ENCODE data around the gene AFF3.

Gene AFF3

DNA sequence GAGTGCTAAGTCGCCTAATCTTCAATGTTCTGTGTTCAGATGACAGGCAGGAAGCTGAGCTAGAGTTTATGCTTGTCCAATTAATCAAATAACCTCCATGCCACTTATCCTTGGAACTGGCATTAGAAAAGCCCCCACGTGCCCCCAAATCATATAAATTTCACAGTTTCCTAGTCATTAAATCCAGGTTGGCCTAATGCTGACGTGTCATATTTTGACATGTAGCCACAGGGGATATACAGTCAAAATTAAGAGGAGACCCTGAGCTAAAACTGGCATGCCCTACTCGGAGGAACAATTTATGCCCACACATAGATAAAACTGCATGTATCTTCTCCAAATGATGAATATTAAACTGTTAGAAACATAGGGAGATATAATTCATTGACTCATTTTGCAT lies 101.0 kb downstream of the AFF3 start:
- DNase-seq, result no peak

GRCh38 chr2:100040906-100041305 lies 101.5 kb downstream of the AFF3 start:
- no peak for DNase-seq

DNA sequence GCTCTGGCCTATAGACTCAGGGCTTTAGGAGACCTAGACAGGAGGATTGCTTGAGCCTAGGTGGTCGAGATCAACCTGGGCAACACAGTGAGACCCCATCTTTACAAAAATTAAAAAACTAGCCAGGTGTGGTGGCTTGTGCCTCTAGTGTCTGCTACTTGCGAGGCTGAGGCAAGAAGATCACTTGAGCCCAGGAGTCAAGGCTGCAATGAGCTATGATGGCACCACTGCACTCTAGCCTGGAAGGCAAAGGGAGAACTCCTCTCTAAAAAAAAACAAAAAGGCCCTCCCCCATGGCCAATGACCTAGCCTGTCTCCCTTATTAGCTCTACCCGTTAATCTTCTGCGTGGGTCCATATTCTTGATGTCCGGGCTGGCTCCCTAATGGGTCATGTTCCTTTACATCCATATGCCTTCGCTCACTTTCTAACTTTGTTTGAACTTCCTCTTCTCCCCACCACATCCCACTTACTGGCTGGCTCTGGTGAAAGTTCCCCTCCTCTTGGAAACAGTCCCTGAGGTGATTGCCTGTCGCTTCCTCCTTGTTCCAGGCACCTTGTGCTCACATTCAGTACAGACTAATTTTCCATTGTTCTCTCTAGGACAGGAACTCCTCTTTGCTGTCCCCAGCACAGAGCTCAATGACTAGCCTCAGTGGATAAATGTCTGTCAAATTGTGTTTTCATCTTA lies 103.0 kb downstream of the AFF3 start:
- DNase-seq, result no peak

- no peak for DNase-seq
These were observed 104.4 kb downstream of the AFF3 start for GRCh38 chr2:100038011-100038410.

DNA sequence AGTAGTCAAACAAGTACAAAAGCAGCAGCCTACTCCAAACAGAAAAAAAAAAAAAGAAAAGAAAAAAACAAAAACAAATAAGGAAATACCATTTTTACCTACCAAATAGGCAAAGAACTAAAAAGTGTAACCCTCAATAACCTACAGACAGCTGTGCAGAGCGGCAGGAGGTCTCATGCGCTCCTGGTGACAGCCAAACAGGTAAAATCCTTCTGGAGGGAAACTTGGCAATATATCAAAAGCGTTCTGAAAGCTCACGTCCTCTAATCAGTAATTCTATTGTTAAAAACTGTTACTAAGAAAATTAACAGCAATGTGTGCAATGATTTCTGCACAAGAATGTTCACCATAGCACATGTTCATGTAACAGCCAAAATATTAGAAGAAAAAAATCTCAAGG lies 105.6 kb downstream of the AFF3 start:
- DNase-seq, result peak; percentile 60

- DNase-seq, result no peak
These were observed 106.4 kb downstream of the AFF3 start for GRCh38 chr2:100036026-100036425.

DNA sequence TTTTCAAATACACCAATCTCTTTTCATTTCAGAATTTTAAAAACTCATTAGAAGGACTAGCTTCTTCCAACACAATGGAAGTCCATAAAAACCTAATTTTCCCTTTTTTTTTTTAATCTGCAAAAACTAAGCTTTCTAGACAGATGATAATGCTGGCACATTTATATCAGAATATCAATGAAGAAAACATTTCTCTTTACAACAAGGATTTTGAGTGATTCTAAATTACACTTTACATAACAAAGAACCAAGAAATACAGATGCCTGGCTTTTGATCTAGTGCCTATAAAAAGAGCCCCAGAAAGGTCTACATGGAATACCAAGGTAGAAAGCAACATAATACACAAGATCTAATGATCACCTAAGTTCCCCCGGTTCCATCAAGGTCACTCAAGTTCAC lies 108.0 kb downstream of the AFF3 start:
- no peak for DNase-seq

GRCh38 chr2:100033976-100034375 lies 108.4 kb downstream of the AFF3 start:
- DNase-seq, result no peak

DNA sequence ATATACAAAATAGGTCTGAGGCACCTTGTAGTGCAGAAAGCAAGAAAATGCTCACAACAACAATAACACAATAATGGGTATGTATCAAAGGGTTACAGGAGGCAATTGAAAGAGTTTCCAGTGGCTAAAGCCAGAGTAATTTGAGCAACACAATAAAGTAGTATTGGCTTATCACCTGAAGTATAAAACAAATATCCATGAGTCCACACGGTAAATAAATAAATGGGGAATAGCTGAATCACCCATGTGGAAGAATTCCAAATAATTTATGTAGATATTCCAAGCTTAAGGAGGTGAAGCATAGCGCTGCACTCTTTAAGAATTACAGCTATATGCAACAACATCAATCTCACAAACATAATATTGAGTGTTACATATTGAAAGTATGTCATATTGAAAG lies 110.8 kb downstream of the AFF3 start:
- peak; percentile 21 for DNase-seq

- no peak for DNase-seq
These were observed 112.9 kb downstream of the AFF3 start for GRCh38 chr2:100029460-100029859.

- DNase-seq, result no peak
These were observed 120.5 kb downstream of the AFF3 start for GRCh38 chr2:100021791-100022340.

- no peak for DNase-seq
These were observed 122.9 kb downstream of the AFF3 start for GRCh38 chr2:100019499-100019898.

DNA sequence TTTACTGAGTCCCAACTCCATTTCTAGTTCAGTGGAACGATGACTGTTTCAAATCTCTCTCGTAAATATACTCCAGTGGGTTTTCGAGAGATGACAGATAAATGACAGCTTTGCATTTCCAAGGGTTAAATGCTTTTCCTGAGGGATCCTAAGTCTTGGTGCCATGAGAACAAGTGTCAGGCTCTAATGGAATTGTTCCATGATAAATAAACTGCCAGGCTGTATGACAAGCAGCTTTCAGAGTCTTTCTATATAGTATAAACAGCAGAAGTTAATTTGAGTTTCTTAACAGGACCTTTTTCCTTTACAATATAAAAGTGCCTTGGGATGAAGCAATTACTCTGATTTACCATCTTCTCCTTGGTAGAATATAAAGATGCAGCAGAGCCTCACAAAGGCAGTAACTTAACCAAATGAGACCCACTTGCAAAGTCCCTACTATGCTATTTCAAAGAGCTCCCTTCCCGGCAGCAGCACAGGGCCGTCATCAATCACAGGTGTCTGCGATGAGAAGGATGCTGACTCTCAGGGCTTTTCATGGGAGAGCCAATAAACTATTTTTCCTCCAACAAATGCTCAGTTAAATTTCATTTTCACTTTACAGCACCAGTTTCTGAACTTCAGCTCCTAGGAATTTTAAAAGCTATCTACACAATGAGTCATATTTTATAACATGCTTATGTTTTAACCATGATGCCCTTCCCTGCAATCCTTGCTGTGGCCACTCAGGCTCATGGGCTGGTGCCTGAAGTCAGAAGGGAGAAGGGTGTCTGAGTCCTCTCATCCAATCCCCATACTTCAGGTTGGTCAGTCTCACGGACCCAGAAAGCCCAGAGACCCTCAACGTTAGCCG lies 123.8 kb downstream of the AFF3 start:
- peak; percentile 21 for DNase-seq

DNA sequence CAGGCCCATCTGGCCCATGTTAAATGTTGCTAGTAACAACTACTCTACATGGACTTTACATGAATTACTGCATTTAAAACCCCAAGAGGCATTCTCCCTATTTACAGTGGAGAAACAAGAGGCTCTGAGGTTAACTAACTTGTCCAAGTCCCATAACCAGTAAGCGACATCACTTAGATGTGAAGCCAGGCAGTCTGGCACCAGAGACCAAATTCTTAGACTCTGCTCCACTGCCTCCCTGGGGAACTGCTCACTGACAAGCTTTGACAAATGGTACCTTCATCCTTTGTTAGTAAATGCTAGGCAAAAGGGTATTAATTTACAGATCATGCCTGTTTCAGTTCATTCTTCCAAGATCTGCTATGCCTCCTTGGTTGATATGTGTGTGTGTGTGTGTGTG lies 124.8 kb downstream of the AFF3 start:
- no peak for DNase-seq

GRCh38 chr2:100016756-100017155 lies 125.6 kb downstream of the AFF3 start:
- no peak for DNase-seq

DNA sequence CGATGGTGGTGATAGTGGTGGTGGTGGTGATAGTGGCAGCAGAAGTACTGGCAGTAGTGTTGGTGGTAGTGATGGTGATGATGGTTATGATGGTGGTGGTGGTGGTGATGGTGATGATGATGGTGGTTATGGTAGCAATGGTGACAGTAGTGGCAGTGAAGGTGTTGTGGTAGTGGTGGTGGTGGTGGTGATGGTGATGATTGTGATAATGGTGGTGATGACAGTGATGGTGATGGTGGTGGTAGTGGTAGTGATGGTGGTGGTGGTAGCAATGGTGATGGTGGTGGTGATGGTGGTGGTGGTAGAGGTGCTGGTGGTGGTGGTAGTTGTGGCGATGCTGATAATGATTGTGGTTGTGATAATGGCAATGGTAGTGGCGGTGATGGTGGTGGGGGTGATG lies 126.5 kb downstream of the AFF3 start:
- no peak for DNase-seq

DNA sequence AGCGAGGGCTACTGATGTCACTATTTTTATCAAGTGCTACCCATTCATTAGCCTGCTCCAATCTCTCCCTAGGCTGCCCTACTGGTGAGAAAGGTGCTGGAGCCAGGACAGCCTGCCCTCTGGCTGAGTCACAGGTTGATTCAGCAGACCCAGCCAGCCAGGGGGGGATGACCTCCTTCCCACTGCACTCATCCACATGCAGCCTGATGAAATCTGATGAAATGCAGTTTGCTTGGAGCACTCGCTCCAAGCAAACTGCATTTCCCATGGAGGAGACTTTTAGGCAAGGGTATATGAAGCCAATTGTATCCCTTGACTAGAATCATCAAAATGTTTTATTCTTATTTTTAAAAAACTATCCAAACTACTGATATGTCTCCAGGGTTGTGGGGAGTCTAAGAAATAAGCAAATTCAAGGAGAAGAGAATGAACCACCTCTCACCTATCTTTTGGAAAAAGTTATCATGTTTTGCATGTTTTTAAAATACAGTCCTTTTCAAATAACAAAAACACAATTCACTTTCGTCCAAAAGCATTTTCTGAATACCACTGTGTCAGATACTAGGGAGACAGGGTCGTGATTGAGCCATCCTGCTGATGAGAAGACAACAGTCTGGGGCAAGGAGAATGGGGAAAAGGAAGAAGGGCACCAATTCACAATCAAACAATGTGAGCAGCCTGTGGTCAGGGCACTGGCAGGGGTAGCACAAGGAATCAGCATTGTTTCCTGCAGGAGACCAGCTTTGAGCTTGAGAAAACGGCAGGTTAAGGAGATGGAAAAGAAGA lies 128.3 kb downstream of the AFF3 start:
- peak; percentile 67 for DNase-seq

DNA sequence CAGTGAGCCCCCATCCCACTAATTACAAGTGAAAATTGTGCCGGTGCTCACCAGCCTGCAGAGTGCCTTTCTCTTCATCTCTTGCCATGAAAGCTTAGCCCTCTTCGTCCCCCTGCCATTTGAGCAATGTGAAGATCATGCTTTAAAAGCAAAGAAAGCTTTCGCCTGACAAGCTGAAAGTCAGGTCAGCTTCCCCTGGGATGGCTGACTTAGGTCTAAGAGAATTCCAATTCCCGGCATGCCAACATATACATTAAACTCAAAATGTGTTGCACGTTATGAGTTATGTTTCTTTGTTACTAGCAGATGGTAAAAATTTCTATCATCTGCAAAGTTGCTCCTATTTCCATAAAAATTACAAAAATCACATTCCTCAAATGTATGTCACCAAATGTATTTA lies 129.8 kb downstream of the AFF3 start:
- no peak for DNase-seq

- DNase-seq, result no peak
These were observed 131.1 kb downstream of the AFF3 start for GRCh38 chr2:100011272-100011731.

- no peak for DNase-seq
These were observed 131.8 kb downstream of the AFF3 start for GRCh38 chr2:100010606-100011005.

DNA sequence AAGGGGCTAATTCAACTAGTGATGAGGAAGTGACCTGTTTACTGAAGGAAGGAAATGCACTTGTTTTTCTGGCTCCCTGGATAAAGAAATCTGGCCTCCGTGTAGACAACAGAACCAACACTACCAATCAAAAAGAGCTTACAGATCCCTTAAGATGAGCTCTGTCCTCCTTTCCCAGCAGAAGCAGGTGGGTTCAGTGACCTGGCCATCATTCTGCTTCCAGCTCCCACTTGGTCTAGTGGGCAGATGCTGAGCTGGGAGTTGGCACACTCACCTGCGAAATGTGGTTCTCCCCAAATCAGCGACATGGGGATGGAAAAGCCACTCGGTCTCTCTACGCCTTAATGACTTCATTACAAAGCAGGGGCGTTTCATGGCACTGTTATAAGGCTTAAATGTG lies 132.6 kb downstream of the AFF3 start:
- DNase-seq, result no peak

DNA sequence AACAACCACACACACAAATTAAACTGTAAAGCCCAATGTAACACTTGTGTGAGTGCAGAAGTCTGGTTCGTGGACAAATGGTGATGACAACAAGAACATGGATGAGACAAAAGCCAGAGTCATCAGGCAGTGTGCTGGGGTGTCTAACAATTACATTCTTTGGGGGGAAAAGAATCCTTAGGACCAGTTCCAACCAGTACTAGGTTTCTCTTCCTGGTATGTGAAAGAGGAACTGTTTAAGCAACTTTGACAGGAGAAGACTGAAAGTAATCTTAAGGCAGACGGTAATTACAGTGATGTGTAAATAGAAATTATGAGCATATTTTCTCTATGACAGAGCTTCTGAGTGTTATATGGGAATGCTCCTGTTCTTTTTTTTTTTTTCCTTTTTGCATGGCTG lies 133.4 kb downstream of the AFF3 start:
- DNase-seq, result no peak

- DNase-seq, result no peak
These were observed 135.9 kb downstream of the AFF3 start for GRCh38 chr2:100006516-100006915.
